Activated naive CD4-positive, alpha-beta T cell treated with anti-CD3 and anti-CD28 coated beads, Interleukin-2, amount 10 ng/mL, durations not matched to agents 7 days and 5 days (primary cell): ENCODE measurements around the gene GRK4.
"Not testable (repeated sequence)": the region's sequence is repeated elsewhere in the genome, so short reads cannot be mapped to it uniquely, and the experiment has no call there.

Experiments used
- CTCF ChIA-PET: fragments of 350-600 bp; sonication (Branson Sonifier 250); formaldehyde crosslinking; loops from one replicate; lab custom pipeline; 2021; ENCODE audit warnings: antibody characterized with exemption; lab: Charles Lee
- DNase-seq: peaks from one replicate; pipeline ENCODE4 v3.0.0-alpha.2; 2020
- H3K27ac Mint-ChIP-seq: one replicate; pipeline ENCODE4 v1.8.0; 2021; ENCODE audit warnings: mild to moderate bottlenecking, moderate library complexity, mixed read lengths
- H3K27me3 Mint-ChIP-seq: one replicate; pipeline ENCODE4 v1.8.0; 2021; ENCODE audit warnings: mild to moderate bottlenecking, mixed read lengths
- H3K36me3 Mint-ChIP-seq: one replicate; pipeline ENCODE4 v1.8.0; 2021; ENCODE audit warnings: mixed read lengths
- H3K4me1 Mint-ChIP-seq: one replicate; pipeline ENCODE4 v1.8.0; 2021; ENCODE audit warnings: mixed read lengths
- H3K4me3 Mint-ChIP-seq: one replicate; pipeline ENCODE4 v1.8.0; 2021; ENCODE audit warnings: mild to moderate bottlenecking, moderate library complexity, mixed read lengths
- H3K9me3 Mint-ChIP-seq: one replicate; pipeline ENCODE4 v1.8.0; 2021; ENCODE audit warnings: mixed read lengths

GRK4 gene

GRCh38 chr4:2963175-2963965 is at the start of gene GRK4, which contains the start of gene NOP14:
TSS of gene GRK4 (plus strand) at chr4:2963571. CDS start at chr4:2964071, 500 bp downstream.
TSS of gene NOP14 (minus strand) at chr4:2963406. CDS start at chr4:2963319, 87 bp downstream.
- DNase-seq, result peak; percentile 99
- H3K9me3 Mint-ChIP-seq, result no peaks in the 10 kb centered on the region
- peaks cover 34% of the 10 kb centered on the region for H3K4me1 Mint-ChIP-seq
- H3K4me3 Mint-ChIP-seq, result peak within 1 kb of the TSS; percentile 80
- H3K27me3 Mint-ChIP-seq, result peaks cover 3% of the 10 kb centered on the region
- CTCF ChIA-PET, result interaction anchor here (0.7 to 4.6 kb wide), 8 partner anchors 9 to 384 kb away, joined by 3 to 25 read pairs (median 6); no protein-coding TSS in a partner anchor
- peak within 1 kb of the TSS; percentile 90 for H3K27ac Mint-ChIP-seq
- peaks cover 11% of the 10 kb centered on the region for H3K36me3 Mint-ChIP-seq

GRCh38 chr4:2914256-2915126 is 48.9 kb upstream of the GRK4 start:
- Mint-ChIP-seq H3K27ac (peak overlapping the region; percentile 33), H3K4me3 (no peak overlapping the region), H3K4me1 (peaks cover 14% of the 10 kb centered on the region), H3K9me3 (peaks cover 3% of the 10 kb centered on the region), H3K36me3 (peaks cover 76% of the 10 kb centered on the region), H3K27me3 (no peaks in the 10 kb centered on the region)
- CTCF ChIA-PET, result no interaction called here
- no peak for DNase-seq

- CTCF ChIA-PET, result no interaction called here
- Mint-ChIP-seq H3K36me3 (peaks cover 80% of the 10 kb centered on the region), H3K4me3 (no peak overlapping the region), H3K4me1 (peaks cover 19% of the 10 kb centered on the region), H3K27ac (no peak overlapping the region), H3K9me3 (peaks cover 10% of the 10 kb centered on the region), H3K27me3 (no peaks in the 10 kb centered on the region)
- DNase-seq, result no peak
These were observed 47.6 kb upstream of the GRK4 start for GRCh38 chr4:2915789-2916188.

- H3K4me1 Mint-ChIP-seq, result peaks cover 25% of the 10 kb centered on the region
- CTCF ChIA-PET, H3K27me3 Mint-ChIP-seq, DNase-seq, H3K4me3 Mint-ChIP-seq, H3K27ac Mint-ChIP-seq: not testable (repeated sequence)
- peaks cover 10% of the 10 kb centered on the region for H3K9me3 Mint-ChIP-seq
- peaks cover 80% of the 10 kb centered on the region for H3K36me3 Mint-ChIP-seq
These were observed 46.7 kb upstream of the GRK4 start for GRCh38 chr4:2916696-2917095.

- CTCF ChIA-PET, H3K27ac Mint-ChIP-seq, H3K4me3 Mint-ChIP-seq, DNase-seq, H3K27me3 Mint-ChIP-seq: not testable (repeated sequence)
- Mint-ChIP-seq H3K4me1 (peaks cover 41% of the 10 kb centered on the region), H3K36me3 (peaks cover 81% of the 10 kb centered on the region), H3K9me3 (peaks cover 10% of the 10 kb centered on the region)
These were observed 45.1 kb upstream of the GRK4 start for GRCh38 chr4:2918300-2918699.

- CTCF ChIA-PET, DNase-seq, H3K4me3 Mint-ChIP-seq, H3K27me3 Mint-ChIP-seq, H3K27ac Mint-ChIP-seq: not testable (repeated sequence)
- Mint-ChIP-seq H3K4me1 (peaks cover 43% of the 10 kb centered on the region), H3K36me3 (peaks cover 81% of the 10 kb centered on the region), H3K9me3 (peaks cover 10% of the 10 kb centered on the region)
These were observed 44.7 kb upstream of the GRK4 start for GRCh38 chr4:2918714-2919113.

- H3K27me3 Mint-ChIP-seq, H3K4me3 Mint-ChIP-seq: not testable (repeated sequence)
- peaks cover 10% of the 10 kb centered on the region for H3K9me3 Mint-ChIP-seq
- CTCF ChIA-PET, result interaction anchor here (0.9 kb wide), 1 partner anchor 32 kb away, joined by 3 read pairs; no protein-coding TSS in a partner anchor
- peaks cover 72% of the 10 kb centered on the region for H3K36me3 Mint-ChIP-seq
- peak; percentile 66 for DNase-seq
- H3K4me1 Mint-ChIP-seq, result peaks cover 38% of the 10 kb centered on the region
- peak overlapping the region; percentile 82 for H3K27ac Mint-ChIP-seq
These were observed 40.8 kb upstream of the GRK4 start for GRCh38 chr4:2922453-2923101.

GRCh38 chr4:2923141-2923551 is 40.2 kb upstream of the GRK4 start:
- peaks cover 72% of the 10 kb centered on the region for H3K36me3 Mint-ChIP-seq
- no peak overlapping the region for H3K4me3 Mint-ChIP-seq
- peaks cover 38% of the 10 kb centered on the region for H3K4me1 Mint-ChIP-seq
- H3K27me3 Mint-ChIP-seq, result no peaks in the 10 kb centered on the region
- peak overlapping the region; percentile 82 for H3K27ac Mint-ChIP-seq
- peaks cover 10% of the 10 kb centered on the region for H3K9me3 Mint-ChIP-seq
- no peak for DNase-seq
- CTCF ChIA-PET, result interaction anchor here (0.6 to 0.9 kb wide), 2 partner anchors 31 to 83 kb away, joined by 3 read pairs; no protein-coding TSS in a partner anchor

- CTCF ChIA-PET, result interaction anchor here (0.6 to 0.9 kb wide), 2 partner anchors 31 to 84 kb away, joined by 3 read pairs; no protein-coding TSS in a partner anchor
- no peak for DNase-seq
- peaks cover 8% of the 10 kb centered on the region for H3K9me3 Mint-ChIP-seq
- peaks cover 38% of the 10 kb centered on the region for H3K4me1 Mint-ChIP-seq
- H3K36me3 Mint-ChIP-seq, result peaks cover 69% of the 10 kb centered on the region
- H3K27me3 Mint-ChIP-seq, result no peaks in the 10 kb centered on the region
- no peak overlapping the region for H3K4me3 Mint-ChIP-seq
- peak overlapping the region; percentile 82 for H3K27ac Mint-ChIP-seq
These were observed 39.6 kb upstream of the GRK4 start for GRCh38 chr4:2923668-2924173.

GRCh38 chr4:2924286-2924685 is 39.1 kb upstream of the GRK4 start:
- Mint-ChIP-seq H3K27me3 (no peaks in the 10 kb centered on the region), H3K27ac (peak overlapping the region; percentile 82), H3K4me1 (peaks cover 38% of the 10 kb centered on the region), H3K9me3 (peaks cover 8% of the 10 kb centered on the region), H3K36me3 (peaks cover 68% of the 10 kb centered on the region), H3K4me3 (no peak overlapping the region)
- CTCF ChIA-PET, result no interaction called here
- DNase-seq, result peak; percentile 15

- CTCF ChIA-PET, result interaction anchor here (0.6 kb wide), 1 partner anchor 31 kb away, joined by 3 read pairs; no protein-coding TSS in a partner anchor
- Mint-ChIP-seq H3K9me3 (peaks cover 5% of the 10 kb centered on the region), H3K27me3 (no peaks in the 10 kb centered on the region), H3K4me1 (peaks cover 38% of the 10 kb centered on the region), H3K4me3 (no peak overlapping the region), H3K27ac (peak overlapping the region; percentile 49), H3K36me3 (peaks cover 66% of the 10 kb centered on the region)
- peak; percentile 10 for DNase-seq
These were observed 38.5 kb upstream of the GRK4 start for GRCh38 chr4:2924765-2925301.

- CTCF ChIA-PET, result interaction anchor here (0.6 kb wide), 1 partner anchor 30 kb away, joined by 3 read pairs; no protein-coding TSS in a partner anchor
- Mint-ChIP-seq H3K4me1 (peaks cover 35% of the 10 kb centered on the region), H3K9me3 (no peaks in the 10 kb centered on the region), H3K4me3 (no peak overlapping the region), H3K27me3 (no peaks in the 10 kb centered on the region), H3K36me3 (peaks cover 62% of the 10 kb centered on the region), H3K27ac (no peak overlapping the region)
- DNase-seq, result peak; percentile 16
These were observed 37.9 kb upstream of the GRK4 start for GRCh38 chr4:2925496-2925895.
